Measurements from ENCODE around the gene ZNF182. TPM values are rescaled to one million over a fixed set of nuclear protein-coding genes. Genes with fewer than 3 reads are reported as not detected.

ZNF182 gene
- polyA plus RNA-seq, 1 donor (not counting 4 experiments of a cell fraction or from before 2014, with no cell fraction given): 2.4 TPM

DNA sequence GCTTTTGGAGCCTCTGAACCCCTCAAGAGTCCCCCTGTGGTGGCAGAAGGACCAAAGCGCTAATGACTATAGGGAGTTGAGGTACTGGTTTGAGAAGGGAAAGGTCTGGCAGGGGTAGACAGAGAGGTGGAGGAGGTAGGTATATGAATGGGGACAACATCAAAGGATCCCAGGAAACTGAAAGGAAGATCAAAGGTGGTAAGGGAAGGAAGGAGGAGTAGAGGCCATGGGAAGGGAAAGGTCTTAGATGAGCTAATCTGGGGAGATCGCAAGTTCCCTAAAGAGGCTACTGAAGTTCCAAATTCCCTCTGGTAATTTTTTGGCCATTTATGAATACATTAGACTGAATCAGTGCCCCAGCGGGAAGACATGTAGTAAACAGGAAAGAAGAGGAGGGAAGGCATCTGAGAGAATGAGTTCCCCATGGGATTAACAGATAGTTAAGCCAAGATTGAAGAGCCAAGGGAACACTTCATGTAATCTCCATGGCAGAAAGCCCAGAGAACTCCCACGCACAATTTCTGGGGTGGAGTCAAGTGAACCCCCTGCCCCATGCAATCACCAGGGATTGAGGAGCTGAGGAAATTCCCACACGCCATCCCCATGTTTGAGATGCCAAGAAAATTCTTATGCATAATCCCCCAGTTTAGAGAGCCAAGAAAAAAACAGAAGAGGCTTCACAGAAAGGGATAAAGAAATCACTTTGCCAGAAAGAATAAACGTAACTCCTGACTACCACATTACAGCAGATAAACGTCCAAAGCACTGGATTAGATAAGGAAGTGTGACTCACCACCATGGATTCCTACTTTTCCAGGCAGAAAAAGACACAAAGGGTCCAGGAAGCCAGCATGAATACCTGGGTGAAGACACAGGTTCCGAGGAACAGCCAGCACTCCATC, 41.9 kb upstream of the ZNF182 start:
- Histone ChIP-seq H3K9me1 (ENCODE audit: control insufficient read depth, extremely low read depth, insufficient read depth, low read length) (no peaks in the 10 kb centered on the region), H3K27ac (ENCODE audit: control insufficient read depth, insufficient read depth, low read length) (peak overlapping the region; percentile 54), H3K79me2 (ENCODE audit: control insufficient read depth, insufficient read depth, low read length) (no peaks in the 10 kb centered on the region), H3K9ac (ENCODE audit: control insufficient read depth, extremely low read depth, insufficient read depth, low read length) (no peak overlapping the region), H3K4me3 (ENCODE audit: control insufficient read depth in 2 of 3, extremely low read depth in 1 of 3, insufficient read depth in 2 of 3, low read depth in 1 of 3, low read length in 3 of 3) (no peak overlapping the region), H3K4me1 (ENCODE audit: control insufficient read depth, extremely low read depth, insufficient read depth, low read length) (peaks cover 10% of the 10 kb centered on the region), H3K36me3 (ENCODE audit: control insufficient read depth in 2 of 2, extremely low read depth in 1 of 2, insufficient read depth in 2 of 2, low read length in 2 of 2) (no peaks in the 10 kb centered on the region), H4K20me1 (ENCODE audit: control insufficient read depth, extremely low read depth, insufficient read depth, low read length) (no peaks in the 10 kb centered on the region), H2AFZ (ENCODE audit: control insufficient read depth, low read length) (no peak overlapping the region), H3K4me2 (ENCODE audit: control insufficient read depth, extremely low read depth, insufficient read depth, low read depth, low read length) (peak overlapping the region; percentile 61), H3K9me3 (ENCODE audit: control insufficient read depth, low read depth, low read length) (no peaks in the 10 kb centered on the region), H3K27me3 (ENCODE audit: control insufficient read depth, extremely low read depth, insufficient read depth, low read length) (no peaks in the 10 kb centered on the region)
- DNase-seq (ENCODE audit: low read depth, low spot score) (peak; percentile 26), FAIRE-seq (no peak)
- dilution Hi-C loops (cut with MboI; ENCODE audit: extremely low pct_ligation_motif_present, low sequenced_read_pairs): no loop called here
- no peak for TF ChIP-seq CTCF (optimal IDR thresholded peaks at IDR 0.05 in 1 of 3, IDR thresholded peaks at IDR 0.05 in 1 of 3, conservative IDR thresholded peaks at IDR 0.05 in 1 of 3; ENCODE audit: extremely low read depth in 1 of 3, insufficient read depth in 2 of 3, low read length in 3 of 3)

GRCh38 chrX:48043056-48043455, 39.3 kb upstream of the ZNF182 start:
- Histone ChIP-seq H4K20me1 (ENCODE audit: control insufficient read depth, extremely low read depth, insufficient read depth, low read length) (no peaks in the 10 kb centered on the region), H3K4me3 (ENCODE audit: control insufficient read depth in 2 of 3, extremely low read depth in 1 of 3, insufficient read depth in 2 of 3, low read depth in 1 of 3, low read length in 3 of 3) (no peak overlapping the region), H3K9ac (ENCODE audit: control insufficient read depth, extremely low read depth, insufficient read depth, low read length) (no peak overlapping the region), H3K79me2 (ENCODE audit: control insufficient read depth, insufficient read depth, low read length) (no peaks in the 10 kb centered on the region), H3K9me3 (ENCODE audit: control insufficient read depth, low read depth, low read length) (no peaks in the 10 kb centered on the region), H3K4me2 (ENCODE audit: control insufficient read depth, extremely low read depth, insufficient read depth, low read depth, low read length) (no peak overlapping the region), H2AFZ (ENCODE audit: control insufficient read depth, low read length) (no peak overlapping the region), H3K27ac (ENCODE audit: control insufficient read depth, insufficient read depth, low read length) (no peak overlapping the region), H3K9me1 (ENCODE audit: control insufficient read depth, extremely low read depth, insufficient read depth, low read length) (no peaks in the 10 kb centered on the region), H3K36me3 (ENCODE audit: control insufficient read depth in 2 of 2, extremely low read depth in 1 of 2, insufficient read depth in 2 of 2, low read length in 2 of 2) (no peaks in the 10 kb centered on the region), H3K4me1 (ENCODE audit: control insufficient read depth, extremely low read depth, insufficient read depth, low read length) (peaks cover 10% of the 10 kb centered on the region), H3K27me3 (ENCODE audit: control insufficient read depth, extremely low read depth, insufficient read depth, low read length) (no peaks in the 10 kb centered on the region)
- TF ChIP-seq CTCF (optimal IDR thresholded peaks at IDR 0.05 in 1 of 3, IDR thresholded peaks at IDR 0.05 in 1 of 3, conservative IDR thresholded peaks at IDR 0.05 in 1 of 3; ENCODE audit: extremely low read depth in 1 of 3, insufficient read depth in 2 of 3, low read length in 3 of 3): no peak
- no peak for TF ChIP-seq EZH2 (IDR thresholded peaks at IDR 0.05; ENCODE audit: low read length)
- no peak for DNase-seq (ENCODE audit: low read depth, low spot score)
- dilution Hi-C loops (cut with MboI; ENCODE audit: extremely low pct_ligation_motif_present, low sequenced_read_pairs): no loop called here
- FAIRE-seq: no peak
